Measurements from ENCODE around the gene VAPB.

DNA sequence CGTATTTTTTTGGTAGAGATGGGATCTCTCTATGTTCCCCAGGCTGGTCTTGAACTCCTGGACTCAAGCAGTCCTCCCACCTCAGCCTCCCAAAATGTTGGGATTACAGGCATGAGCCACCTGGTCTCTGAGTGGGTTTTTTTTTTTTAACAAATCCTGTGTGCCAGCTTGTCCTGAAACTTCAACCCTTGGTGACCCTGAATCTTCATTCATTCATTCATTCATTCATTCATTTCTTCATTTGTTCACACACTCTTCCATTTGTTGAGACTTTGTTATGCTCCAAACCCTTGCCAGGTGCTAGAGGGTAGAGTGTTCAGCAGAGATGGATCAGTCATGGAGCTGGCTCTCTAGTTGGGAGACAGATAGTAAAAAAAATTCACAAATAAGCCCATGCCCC is 12.0 kb upstream of the VAPB start:
- no peak for TF ChIP-seq SP1 (IDR thresholded peaks at IDR 0.05)
- no peak for TF ChIP-seq L3MBTL2 (conservative IDR thresholded peaks at IDR 0.05)
- TF ChIP-seq ARNT (IDR thresholded peaks at IDR 0.05), result no peak
- TF ChIP-seq, protein P1, sequence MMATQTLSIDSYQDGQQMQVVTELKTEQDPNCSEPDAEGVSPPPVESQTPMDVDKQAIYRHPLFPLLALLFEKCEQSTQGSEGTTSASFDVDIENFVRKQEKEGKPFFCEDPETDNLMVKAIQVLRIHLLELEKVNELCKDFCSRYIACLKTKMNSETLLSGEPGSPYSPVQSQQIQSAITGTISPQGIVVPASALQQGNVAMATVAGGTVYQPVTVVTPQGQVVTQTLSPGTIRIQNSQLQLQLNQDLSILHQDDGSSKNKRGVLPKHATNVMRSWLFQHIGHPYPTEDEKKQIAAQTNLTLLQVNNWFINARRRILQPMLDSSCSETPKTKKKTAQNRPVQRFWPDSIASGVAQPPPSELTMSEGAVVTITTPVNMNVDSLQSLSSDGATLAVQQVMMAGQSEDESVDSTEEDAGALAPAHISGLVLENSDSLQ (IDR thresholded peaks at IDR 0.05), result no peak
- TF ChIP-seq ELF4 (IDR thresholded peaks at IDR 0.05), result no peak
